Hematopoietic multipotent progenitor cell treated with erythropoietin and hydrocortisone succinate and interleukin-3 and kit ligand, for 6 days (in vitro differentiated cells): ENCODE data around the gene SNCAIP.
"Not testable (repeated sequence)": the region's sequence is repeated elsewhere in the genome, so short reads cannot be mapped to it uniquely, and the experiment has no call there.

Experiments
- DNase-seq: peaks from one replicate; pipeline ENCODE4 v3.0.0-alpha.2; 2015

SNCAIP gene

GRCh38 chr5:122470365-122470764 is 158.3 kb downstream of the SNCAIP start:
- no peak for DNase-seq

- no peak for DNase-seq
Measured at GRCh38 chr5:122471031-122471751, 159.2 kb downstream of the SNCAIP start.

GRCh38 chr5:122471752-122472061 is 159.7 kb downstream of the SNCAIP start:
- DNase-seq = no peak

DNA sequence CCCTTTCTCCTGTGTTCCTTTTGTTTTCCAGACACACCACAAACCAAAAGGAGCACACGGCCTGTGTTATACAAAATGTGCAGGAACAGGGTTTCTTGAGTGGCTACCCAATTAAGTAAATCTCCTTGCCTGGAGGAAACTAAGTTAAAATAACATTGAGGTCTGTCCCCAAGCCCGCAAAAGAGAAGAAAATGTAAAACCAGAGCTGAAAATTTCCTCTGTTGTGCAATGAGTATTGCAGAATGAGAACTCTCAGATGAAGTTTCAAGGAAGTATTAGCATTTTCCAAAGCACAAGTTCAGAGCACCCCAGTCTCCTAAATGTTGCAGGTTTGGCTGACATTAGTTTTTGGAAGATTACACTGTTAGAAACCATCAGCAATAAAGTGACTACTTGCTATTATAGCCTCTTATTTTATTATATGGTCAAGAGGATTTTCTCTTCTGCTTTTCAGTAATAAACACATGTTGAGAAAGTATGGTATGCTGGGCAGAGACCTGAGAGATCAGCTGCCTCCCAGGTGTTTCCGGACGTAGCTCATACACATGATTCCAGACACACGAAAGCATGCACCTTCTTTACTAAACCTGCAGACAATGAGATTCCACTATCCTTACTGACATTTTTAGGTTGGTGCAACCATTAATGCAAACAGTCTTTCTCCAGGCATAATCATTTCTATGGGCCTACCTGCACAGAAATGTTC is 161.3 kb downstream of the SNCAIP start:
- no peak for DNase-seq

DNA sequence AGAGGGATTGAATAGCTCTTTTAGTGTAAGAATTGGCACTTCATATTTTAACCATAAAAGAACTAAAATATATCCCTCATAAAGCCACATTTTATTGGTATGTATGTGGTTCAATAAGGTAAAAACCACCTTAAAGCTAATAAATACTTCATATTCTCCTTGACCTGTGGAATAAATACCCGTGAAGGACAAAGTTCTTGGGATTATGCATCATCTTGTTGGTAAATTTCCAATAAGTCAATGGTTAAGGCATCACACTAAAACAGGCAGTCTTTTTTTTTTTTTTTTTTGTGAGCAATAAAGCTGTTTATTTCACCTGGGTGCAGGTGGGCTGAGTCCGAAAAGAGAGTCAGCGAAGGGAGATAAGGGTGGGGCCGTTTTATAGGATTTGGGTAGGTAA is 161.9 kb downstream of the SNCAIP start:
- DNase-seq = no peak

DNA sequence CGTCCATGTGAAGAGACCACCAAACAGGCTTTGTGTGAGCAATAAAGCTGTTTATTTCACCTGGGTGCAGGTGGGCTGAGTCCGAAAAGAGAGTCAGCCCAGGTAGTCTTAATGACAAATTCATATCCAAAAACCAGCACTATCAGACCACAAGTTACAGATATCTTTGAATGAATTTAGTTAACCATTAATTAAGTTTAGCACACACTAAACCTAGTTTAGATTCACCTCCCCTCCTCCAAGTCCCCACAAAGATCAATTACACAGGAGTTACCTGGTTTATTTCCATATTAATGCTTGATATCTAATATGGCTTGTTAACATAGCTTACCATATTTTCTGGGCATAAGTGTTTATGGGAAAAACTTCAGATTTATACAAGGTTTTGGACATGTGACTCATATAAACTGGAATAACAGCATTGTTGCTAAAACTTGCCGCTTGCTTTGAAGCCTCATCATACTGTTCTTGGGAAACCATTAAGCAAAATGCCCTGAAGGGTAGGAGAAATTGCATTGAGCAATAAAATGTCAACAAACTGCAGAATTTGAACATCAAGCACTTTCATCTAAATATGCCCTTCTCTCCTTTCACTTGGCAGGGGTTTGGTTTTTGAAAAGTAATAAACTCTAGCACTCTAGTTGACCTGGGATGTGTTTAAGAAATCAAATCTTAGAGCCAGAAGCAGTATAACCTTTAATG is 166.9 kb downstream of the SNCAIP start:
- DNase-seq = no peak

GRCh38 chr5:122480146-122480545 is 168.1 kb downstream of the SNCAIP start:
- no peak for DNase-seq

- no peak for DNase-seq
Measured at GRCh38 chr5:122484103-122484502, 172.1 kb downstream of the SNCAIP start.

DNA sequence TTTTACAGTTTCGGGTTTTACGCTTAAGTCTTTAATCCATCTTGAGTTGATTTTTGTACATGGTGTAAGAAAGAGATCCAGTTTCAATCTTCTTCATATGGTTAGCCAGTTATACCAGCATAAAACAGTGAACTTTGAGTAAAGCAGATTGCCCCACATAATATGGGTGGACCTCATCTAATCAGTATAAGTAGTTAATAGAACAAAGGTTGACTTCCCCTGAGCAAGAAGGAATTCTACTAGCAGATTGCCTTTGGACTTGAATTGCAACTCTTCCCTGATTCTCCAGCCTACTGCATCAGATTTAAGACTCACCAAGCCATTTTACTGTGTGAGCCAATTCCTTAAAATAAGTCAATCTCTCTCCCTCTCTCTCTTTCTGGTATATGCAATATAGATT is 173.2 kb downstream of the SNCAIP start:
- no peak for DNase-seq

- DNase-seq = not testable (repeated sequence)
Measured at GRCh38 chr5:122486616-122487015, 174.6 kb downstream of the SNCAIP start.

DNA sequence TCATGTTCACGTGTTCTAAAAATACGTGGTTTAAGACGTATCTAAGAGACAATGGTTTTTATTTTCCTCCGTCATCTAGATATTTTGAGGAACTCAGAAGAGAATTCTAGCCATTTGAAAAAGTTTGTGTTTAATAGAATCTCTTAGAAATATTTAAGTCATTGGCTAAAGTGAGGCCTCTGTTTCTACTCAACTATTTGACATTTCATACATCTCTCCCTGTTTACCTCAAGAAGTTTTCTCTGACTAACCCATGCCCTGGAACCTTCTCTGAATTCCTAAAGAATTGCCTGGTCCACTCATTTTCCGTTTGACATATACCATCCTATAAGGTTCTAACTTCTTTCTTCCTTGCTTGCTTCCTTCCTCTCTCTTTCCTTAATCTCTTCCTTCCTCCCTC is 178.7 kb downstream of the SNCAIP start:
- DNase-seq = no peak

- DNase-seq = peak; percentile 36
Measured at GRCh38 chr5:122492675-122493074, 180.6 kb downstream of the SNCAIP start.

- no peak for DNase-seq
Measured at GRCh38 chr5:122493091-122494021, 181.3 kb downstream of the SNCAIP start.

DNA sequence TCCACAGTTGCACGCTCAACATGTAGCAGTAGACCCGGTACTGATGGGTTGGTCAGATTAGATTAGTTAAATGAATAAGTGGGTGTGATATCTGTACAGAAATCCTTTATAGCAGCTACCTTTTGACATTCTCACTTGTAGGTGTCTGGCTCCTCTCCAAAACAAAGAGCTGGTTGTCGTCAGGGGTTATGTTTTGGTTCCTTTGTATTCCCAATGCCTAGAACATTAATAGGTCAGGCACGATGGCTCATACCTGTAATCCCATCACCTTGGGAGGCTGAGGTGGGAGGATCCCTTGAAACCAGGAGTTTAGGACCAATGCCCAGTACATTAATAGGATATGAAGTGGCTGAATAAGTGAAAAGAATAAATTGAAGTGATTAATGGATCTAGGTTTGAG is 182.1 kb downstream of the SNCAIP start:
- DNase-seq = no peak

DNA sequence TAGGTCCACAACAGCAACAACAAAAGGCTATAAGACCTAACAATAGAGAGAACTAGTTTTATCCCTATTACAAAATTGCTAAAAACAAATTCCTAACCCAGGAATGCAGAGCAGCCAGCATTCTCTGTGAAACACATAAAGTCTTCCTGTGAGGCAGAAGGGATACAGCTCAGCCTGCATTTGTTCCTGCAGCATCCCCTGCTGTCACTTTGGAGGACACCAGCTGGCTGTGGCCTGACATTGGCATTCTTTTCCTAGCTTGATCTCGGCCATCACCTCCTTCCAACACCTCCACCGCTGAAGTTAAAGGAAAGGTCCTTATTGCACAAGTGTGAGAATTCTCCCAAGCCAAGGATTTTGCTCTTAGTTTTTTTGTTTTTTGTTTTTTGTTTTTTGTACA is 186.1 kb downstream of the SNCAIP start:
- DNase-seq = no peak

- DNase-seq = no peak
Measured at GRCh38 chr5:122499585-122499984, 187.5 kb downstream of the SNCAIP start.

- peak; percentile 57 for DNase-seq
Measured at GRCh38 chr5:122500245-122501088, 188.4 kb downstream of the SNCAIP start.

- DNase-seq = no peak
Measured at GRCh38 chr5:122501089-122501435, 189.0 kb downstream of the SNCAIP start.

DNA sequence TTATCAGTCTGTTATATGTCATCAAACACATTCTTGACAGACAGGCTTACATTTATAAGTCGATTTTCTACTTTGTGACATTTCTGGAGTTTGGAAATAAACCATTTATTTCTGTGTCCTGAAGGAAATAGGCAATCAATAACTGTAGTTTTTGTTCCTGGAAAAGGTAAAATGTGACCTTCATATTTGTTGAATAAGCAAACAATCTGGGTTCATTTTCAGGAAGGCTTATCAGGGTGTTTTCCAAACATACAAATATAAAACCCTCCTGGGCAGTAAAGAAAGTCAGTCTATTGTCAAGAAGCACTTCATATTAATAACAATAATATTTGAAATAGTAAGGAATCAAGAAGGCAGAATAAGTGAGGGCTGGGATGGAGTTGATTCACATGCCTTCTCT is 195.0 kb downstream of the SNCAIP start:
- DNase-seq = no peak

GRCh38 chr5:122507581-122507980 is 195.5 kb downstream of the SNCAIP start:
- DNase-seq = no peak

GRCh38 chr5:122508623-122509022 is 196.6 kb downstream of the SNCAIP start:
- no peak for DNase-seq
